Fibroblast of pulmonary artery (primary cell): ENCODE measurements around the gene PTPRN2.

Experiments used
- DNase-seq: peaks from one replicate; pipeline ENCODE4 v3.0.0-alpha.2; 2010; ENCODE audit warnings: low read depth
- H3K4me3 ChIP-seq: replicated peaks from 2 replicates; pipeline ENCODE4 v1.5.1; 2011; ENCODE audit warnings: low read depth, mild to moderate bottlenecking, control low read depth, low read length, moderate library complexity
- TF ChIP-seq, protein P1 (sequence below): IDR thresholded peaks from 2 replicates; pipeline ENCODE4 v1.5.1; 2011; ENCODE audit warnings: mild to moderate bottlenecking, control low read depth, low read length, inconsistent platforms; ENCODE audit errors: missing control alignments

The PTPRN2 gene

DNA sequence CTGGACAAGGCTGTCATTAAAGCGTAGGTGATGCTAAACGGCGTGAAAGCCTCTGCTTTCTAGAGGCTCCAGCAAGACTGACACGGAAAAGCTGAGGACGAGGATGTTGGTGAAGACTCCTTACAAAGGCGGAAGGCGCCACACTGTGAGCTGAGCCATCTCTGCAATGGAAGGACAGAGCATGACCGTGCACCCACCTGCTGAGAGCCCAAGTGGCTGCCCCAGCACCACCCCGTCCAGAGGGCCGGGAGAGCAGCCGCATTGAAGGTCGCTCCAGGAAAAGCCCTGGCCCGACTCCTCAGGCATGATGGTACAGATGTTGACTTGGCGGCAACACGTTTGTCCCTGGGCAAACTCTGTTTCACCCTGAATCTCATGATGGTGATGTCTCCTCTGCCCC lies 758.1 kb downstream of the PTPRN2 start:
- TF ChIP-seq, protein P1, sequence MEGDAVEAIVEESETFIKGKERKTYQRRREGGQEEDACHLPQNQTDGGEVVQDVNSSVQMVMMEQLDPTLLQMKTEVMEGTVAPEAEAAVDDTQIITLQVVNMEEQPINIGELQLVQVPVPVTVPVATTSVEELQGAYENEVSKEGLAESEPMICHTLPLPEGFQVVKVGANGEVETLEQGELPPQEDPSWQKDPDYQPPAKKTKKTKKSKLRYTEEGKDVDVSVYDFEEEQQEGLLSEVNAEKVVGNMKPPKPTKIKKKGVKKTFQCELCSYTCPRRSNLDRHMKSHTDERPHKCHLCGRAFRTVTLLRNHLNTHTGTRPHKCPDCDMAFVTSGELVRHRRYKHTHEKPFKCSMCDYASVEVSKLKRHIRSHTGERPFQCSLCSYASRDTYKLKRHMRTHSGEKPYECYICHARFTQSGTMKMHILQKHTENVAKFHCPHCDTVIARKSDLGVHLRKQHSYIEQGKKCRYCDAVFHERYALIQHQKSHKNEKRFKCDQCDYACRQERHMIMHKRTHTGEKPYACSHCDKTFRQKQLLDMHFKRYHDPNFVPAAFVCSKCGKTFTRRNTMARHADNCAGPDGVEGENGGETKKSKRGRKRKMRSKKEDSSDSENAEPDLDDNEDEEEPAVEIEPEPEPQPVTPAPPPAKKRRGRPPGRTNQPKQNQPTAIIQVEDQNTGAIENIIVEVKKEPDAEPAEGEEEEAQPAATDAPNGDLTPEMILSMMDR, result no peak
- H3K4me3 ChIP-seq, result no peak overlapping the region
- no peak for DNase-seq

DNA sequence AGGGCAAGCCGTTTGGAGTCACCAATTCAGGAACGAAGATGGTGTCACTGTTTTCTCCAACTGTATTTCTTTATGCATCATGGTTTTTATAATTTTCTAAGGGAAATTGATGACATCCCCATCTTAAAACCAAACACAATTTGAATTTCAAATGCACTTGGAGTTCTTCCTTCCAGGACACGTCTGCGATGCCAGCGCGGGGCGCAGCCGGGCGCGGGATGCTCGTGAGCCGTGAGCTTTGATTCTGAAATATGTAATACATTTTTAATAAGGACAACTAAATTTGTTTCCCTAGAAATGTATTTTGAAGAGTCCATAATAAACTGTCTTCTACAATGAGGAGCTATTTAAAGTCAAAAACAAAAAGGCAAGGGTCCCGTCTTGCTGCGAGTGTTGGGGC lies 758.7 kb downstream of the PTPRN2 start:
- H3K4me3 ChIP-seq, result no peak overlapping the region
- TF ChIP-seq, protein P1, result no peak
- DNase-seq, result no peak

DNA sequence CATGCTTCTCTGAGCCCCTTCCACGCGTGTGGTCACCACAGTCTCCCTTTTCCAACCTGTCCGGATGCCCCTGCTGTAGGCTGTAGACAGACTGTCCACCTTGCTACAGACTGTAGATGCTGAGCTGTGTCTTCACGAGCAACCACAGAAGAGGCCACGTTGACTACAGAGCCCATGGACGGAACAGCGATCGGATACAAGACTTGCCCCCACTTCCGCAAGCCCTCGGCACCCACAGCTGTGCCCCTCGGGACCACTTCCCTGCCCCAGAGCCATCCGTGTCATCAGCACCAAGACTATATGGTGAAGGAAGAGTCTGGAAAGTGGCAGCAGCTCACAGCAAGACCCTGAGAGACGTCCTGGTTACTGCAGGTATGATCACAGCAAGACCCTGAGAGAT lies 759.4 kb downstream of the PTPRN2 start:
- TF ChIP-seq, protein P1, result no peak
- no peak for DNase-seq
- H3K4me3 ChIP-seq, result no peak overlapping the region

DNA sequence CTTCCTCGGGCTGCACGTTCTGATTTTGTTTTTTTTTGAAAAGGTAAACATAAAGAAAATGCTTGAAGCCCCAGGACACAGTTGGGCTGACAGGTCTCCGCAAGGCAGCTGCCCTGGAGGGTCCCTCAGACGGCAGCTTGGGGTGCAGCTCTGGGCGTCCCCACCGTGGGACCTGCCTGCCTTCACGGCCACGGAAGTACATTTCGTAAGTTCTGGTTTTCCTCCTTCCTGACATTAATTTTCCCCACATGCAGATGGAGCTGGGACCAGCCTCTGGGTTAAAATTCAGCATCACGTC lies 759.8 kb downstream of the PTPRN2 start:
- no peak for DNase-seq
- H3K4me3 ChIP-seq, result no peak overlapping the region

DNA sequence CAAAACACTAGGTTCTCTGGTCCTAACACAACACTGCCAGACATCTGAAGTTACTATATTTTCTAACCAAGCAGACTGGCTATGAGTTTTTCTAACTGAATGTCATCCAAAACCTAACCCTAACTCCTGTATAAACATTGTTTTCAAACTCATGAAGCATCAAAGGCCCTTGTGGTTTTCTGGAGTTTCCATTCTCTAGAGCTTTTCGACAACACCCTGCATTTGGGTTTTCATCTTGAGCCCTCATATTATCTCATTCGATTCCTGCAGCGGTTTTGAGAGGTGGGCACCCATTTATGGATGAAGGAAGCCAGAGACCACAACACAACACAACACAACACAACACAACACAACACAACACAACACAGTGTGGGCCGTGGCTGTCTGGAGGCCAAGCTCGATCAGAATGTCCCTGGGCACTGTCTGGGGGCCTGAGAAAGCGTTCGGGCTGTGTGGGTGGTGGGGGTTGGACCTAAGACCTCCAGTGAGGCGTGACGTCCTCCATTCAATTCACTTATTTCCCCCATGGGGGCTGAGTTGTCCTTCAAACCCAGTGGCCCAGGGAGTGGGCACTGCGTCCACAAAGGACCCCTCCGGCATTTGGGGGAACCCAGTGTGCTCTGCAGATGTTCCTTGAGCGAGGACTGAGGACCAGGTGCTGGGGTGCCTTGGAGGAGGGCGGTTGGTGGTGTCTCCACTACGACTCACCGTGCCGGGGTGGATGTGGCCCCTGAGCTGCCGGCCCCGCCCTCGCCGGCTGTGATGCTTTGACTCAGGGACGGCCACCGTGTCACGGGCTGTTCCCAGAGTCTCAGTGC lies 760.4 kb downstream of the PTPRN2 start:
- no peak overlapping the region for H3K4me3 ChIP-seq
- DNase-seq, result no peak
- TF ChIP-seq, protein P1, result no peak

More for the DNA sequence above, 759.8 kb downstream of the PTPRN2 start:
- TF ChIP-seq, protein P1, result no peak

DNA sequence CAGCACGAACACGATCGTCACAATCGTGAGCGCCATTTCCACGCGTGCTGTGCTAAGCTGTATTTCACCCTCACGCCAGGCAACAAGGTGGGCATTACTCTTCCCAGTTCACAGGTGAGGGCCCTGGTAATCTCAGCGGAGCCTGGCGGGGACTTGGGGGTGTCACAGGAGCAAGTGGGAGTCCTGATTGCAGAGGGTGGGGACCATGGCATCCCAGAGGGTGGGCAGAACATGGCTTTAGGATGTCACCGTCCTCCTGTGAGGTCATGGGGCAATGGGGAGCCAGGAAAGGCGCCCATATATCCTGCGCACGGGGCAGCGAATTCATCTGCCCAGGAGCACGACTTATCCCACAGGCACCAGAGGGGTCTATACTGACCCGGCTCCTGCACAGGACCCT lies 761.1 kb downstream of the PTPRN2 start:
- TF ChIP-seq, protein P1, result no peak
- no peak overlapping the region for H3K4me3 ChIP-seq
- no peak for DNase-seq

DNA sequence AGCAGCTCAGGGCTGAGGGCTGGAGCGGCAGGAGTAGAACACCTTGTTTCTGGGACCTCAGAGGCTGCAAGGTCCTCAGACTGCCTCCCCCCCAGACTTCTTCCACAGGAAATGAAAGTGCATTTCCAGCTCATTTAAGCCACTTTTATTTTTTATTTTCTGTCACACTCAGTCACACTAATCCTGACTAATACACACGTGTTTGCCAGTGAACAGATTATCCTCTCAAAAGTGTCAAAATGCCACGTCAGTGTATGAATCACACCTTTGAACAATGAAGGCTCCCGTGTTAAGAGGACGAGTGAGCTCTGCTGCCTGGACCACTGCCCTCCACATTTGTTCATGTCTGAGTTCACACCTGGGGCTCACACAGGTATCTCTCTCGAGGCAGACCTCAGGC lies 762.3 kb downstream of the PTPRN2 start:
- no peak for DNase-seq
- H3K4me3 ChIP-seq, result no peak overlapping the region
- TF ChIP-seq, protein P1, result no peak
